ENCODE data around the gene UBTD2.

Gene UBTD2

GRCh38 chr5:172166030-172166826 is 117.3 kb downstream of the UBTD2 start:
- no peak for DNase-seq

- no peak for DNase-seq
Measured at GRCh38 chr5:172165465-172165864, 118.1 kb downstream of the UBTD2 start.

DNA sequence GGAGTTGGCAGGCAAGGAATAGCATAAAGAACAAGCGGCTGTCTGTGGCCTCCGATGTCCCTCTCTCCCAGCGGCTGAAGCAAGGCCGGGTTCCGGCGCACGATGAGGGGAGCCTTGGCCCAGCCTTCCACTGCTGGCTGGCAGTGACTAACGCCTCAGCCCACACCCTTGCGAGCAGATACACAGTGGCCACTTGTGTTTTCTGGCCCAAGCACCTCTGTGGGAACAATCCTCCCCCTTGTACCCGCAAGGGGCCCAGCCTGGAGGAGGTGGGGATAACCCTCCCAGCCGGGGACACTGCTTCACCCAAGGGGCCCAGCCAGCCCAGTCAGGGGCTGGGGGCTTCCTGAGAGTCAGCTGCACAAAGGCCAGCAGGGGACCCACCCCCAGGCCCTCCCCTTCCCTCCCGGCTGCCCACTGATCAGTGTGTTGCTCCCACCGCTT is 118.8 kb downstream of the UBTD2 start:
- DNase-seq, result no peak

- no peak for DNase-seq
Measured at GRCh38 chr5:172163346-172163745, 120.2 kb downstream of the UBTD2 start.

- DNase-seq, result no peak
Measured at GRCh38 chr5:172162987-172163343, 120.6 kb downstream of the UBTD2 start.

DNA sequence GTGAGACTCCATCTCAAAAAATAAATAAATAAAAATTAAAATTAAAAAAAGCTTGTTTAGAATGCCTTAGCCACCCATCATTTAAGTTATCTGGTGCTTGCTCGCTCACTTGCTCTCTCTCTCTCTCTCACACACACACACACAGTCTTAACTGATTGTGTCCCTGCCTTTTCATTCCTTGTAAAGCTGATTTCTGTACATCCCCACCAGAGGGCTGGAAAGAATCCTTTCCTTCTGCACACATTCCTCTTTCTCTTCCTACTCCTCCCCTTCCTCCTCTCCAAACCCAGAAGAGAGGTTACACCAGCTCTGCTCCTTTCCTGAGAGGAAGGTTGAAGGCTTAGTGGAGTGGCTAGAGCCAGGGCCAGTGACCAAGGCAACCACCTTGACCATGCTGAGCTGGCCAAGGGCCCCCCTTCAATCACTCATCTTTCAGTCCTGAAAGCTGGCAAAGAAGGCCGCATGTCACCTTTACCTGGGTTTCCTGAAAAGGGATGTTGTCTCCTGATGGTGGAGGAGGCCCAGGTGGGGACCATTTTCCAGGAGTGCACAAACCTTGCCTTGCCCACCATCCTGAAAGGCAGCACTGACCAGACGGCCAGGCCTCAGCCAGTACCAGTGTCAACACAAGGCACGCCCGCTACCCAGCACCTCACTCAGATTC is 121.1 kb downstream of the UBTD2 start:
- no peak for DNase-seq

DNA sequence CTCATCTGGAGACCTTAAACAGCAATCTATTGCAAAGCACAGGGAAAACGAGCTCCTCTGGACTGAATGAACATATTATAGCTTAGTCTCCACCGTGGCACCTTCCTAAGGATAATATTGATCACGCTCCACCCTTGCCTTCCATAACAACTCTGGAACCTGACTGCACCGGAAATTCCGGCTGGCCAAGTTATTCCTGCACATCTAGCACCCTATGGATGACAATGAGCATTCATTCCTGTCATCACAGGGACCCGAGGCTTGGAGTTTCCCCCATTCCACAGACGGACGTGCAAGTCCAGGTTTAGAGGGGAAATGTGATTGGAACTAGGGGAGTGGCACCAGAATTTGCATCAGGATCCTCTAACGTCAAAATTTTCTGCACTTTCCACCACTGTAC is 123.1 kb downstream of the UBTD2 start:
- no peak for DNase-seq
